Measurements from ENCODE around the gene KCNMB4.

DNA sequence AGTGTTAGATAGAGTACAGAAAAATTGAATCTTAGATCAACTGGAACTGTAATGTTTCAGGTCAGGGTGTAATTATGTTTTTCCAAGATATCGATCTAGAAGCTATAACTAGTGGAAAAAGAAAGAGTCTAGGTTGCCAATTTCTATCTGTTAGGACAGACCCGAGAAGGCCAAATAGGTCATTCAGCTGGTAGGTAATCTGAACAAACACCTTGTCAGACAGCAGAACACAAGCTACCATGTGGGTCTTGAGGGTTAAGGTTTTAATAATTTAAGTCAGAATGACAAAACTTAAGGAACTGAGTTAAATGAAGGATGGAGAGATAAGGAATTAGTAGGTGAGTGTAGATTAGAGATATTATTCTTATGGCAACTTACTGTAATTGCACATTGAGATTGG, 44.9 kb upstream of the KCNMB4 start:
- TF ChIP-seq, protein P1, sequence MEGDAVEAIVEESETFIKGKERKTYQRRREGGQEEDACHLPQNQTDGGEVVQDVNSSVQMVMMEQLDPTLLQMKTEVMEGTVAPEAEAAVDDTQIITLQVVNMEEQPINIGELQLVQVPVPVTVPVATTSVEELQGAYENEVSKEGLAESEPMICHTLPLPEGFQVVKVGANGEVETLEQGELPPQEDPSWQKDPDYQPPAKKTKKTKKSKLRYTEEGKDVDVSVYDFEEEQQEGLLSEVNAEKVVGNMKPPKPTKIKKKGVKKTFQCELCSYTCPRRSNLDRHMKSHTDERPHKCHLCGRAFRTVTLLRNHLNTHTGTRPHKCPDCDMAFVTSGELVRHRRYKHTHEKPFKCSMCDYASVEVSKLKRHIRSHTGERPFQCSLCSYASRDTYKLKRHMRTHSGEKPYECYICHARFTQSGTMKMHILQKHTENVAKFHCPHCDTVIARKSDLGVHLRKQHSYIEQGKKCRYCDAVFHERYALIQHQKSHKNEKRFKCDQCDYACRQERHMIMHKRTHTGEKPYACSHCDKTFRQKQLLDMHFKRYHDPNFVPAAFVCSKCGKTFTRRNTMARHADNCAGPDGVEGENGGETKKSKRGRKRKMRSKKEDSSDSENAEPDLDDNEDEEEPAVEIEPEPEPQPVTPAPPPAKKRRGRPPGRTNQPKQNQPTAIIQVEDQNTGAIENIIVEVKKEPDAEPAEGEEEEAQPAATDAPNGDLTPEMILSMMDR (IDR thresholded peaks at IDR 0.05; ENCODE audit: insufficient read depth, low read length): no peak
- TF ChIP-seq POLR2AphosphoS5 (IDR thresholded peaks at IDR 0.05; ENCODE audit: low read depth): no peak
- no peak for TF ChIP-seq GABPA (IDR thresholded peaks at IDR 0.05; ENCODE audit: low read depth)
- TF ChIP-seq, protein P2, sequence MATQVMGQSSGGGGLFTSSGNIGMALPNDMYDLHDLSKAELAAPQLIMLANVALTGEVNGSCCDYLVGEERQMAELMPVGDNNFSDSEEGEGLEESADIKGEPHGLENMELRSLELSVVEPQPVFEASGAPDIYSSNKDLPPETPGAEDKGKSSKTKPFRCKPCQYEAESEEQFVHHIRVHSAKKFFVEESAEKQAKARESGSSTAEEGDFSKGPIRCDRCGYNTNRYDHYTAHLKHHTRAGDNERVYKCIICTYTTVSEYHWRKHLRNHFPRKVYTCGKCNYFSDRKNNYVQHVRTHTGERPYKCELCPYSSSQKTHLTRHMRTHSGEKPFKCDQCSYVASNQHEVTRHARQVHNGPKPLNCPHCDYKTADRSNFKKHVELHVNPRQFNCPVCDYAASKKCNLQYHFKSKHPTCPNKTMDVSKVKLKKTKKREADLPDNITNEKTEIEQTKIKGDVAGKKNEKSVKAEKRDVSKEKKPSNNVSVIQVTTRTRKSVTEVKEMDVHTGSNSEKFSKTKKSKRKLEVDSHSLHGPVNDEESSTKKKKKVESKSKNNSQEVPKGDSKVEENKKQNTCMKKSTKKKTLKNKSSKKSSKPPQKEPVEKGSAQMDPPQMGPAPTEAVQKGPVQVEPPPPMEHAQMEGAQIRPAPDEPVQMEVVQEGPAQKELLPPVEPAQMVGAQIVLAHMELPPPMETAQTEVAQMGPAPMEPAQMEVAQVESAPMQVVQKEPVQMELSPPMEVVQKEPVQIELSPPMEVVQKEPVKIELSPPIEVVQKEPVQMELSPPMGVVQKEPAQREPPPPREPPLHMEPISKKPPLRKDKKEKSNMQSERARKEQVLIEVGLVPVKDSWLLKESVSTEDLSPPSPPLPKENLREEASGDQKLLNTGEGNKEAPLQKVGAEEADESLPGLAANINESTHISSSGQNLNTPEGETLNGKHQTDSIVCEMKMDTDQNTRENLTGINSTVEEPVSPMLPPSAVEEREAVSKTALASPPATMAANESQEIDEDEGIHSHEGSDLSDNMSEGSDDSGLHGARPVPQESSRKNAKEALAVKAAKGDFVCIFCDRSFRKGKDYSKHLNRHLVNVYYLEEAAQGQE (IDR thresholded peaks at IDR 0.05; ENCODE audit: insufficient replicate concordance, low read depth): no peak

All from HL-60 (cell line).